ENCODE data around the gene AVEN. TPM values are rescaled to one million over a fixed set of nuclear protein-coding genes. Genes with fewer than 3 reads are reported as not detected.

AVEN gene
- total and polyA plus RNA-seq, 2 of the 13 experiments (the other 11 are each of a cell fraction or from before 2014, with no cell fraction given), result 4.4 to 17.5 TPM

- WGBS (ENCODE audit: low lambda C conversion rate), result 12% methylated on average over 6 of the region's 70 CpGs
- Histone ChIP-seq H3K4me3 (replicated peaks in 1 of 3; ENCODE audit: insufficient read depth in 1 of 3, low read depth in 2 of 3, low read length in 3 of 3) (peak overlapping the region; percentile 79 to 96 (median 93)), H3K9ac (ENCODE audit: insufficient read depth, low read depth, low read length) (peak overlapping the region; percentile 79), H3K27ac (ENCODE audit: extremely low read length, insufficient read depth, low read length) (peak overlapping the region; percentile 83), H3K36me3 (replicated peaks in 1 of 2; ENCODE audit: control insufficient read depth in 1 of 2, insufficient read depth in 2 of 2, low read length in 2 of 2) (no peaks in the 10 kb centered on the region), H4K20me1 (ENCODE audit: insufficient read depth, low read length) (no peaks in the 10 kb centered on the region), H3K4me2 (ENCODE audit: low read depth, low read length) (peak overlapping the region; percentile 80), H3K79me2 (ENCODE audit: insufficient read depth, low read length) (peaks cover 4% of the 10 kb centered on the region), H3K9me3 (ENCODE audit: low read length) (no peaks in the 10 kb centered on the region), H2AFZ (ENCODE audit: low read length) (peak overlapping the region; percentile 25), H3K4me1 (ENCODE audit: insufficient read depth, low read length) (peaks cover 24% of the 10 kb centered on the region), H3K27me3 (ENCODE audit: control insufficient read depth in 1 of 2, insufficient read depth in 2 of 2, low read length in 2 of 2) (no peaks in the 10 kb centered on the region; a peak in 1 of 5 replicates)
- no TSS peak for BruUV-seq (replicated peaks)
- in situ Hi-C loops (cut with HindIII; ENCODE audit: extremely low pct_ligation_motif_present, low pct_unique_long_range_greater_than_20kb), result no loop called here
- FAIRE-seq (no peak), ATAC-seq (peak; percentile 92), DNase-seq (ENCODE audit: low spot score) (peak; percentile 55)
- ChIA-PET POLR2A (interaction anchor here (1.1 kb wide), 1 partner anchor 171 kb away, joined by 6 read pairs; the partner anchor contains the start of gene KATNBL1), CTCF (ENCODE audit: low intra/inter-chr PET ratio, low total read pairs) (no interaction called here)
- intact Hi-C loops (cut with micrococcal nuclease; ENCODE audit: unreplicated experiment), result no loop called here
- TF ChIP-seq BHLHE40 (IDR thresholded peaks at IDR 0.05; ENCODE audit: low read length) (no peak), ZNF784 (CRISPR knock-in tag; IDR thresholded peaks at IDR 0.05; ENCODE audit: borderline replicate concordance) (no peak), ARNT2 (CRISPR knock-in tag; IDR thresholded peaks at IDR 0.05; ENCODE audit: low read depth) (peak; percentile 41), ZSCAN21 (CRISPR knock-in tag; IDR thresholded peaks at IDR 0.05; ENCODE audit: borderline replicate concordance) (peak; percentile 71; the same call in 1 of the 2 replicates), YEATS4 (CRISPR knock-in tag; IDR thresholded peaks at IDR 0.05; ENCODE audit: borderline replicate concordance) (peak; percentile 90; the same call in 1 of the 2 replicates), ZNF225 (CRISPR knock-in tag; IDR thresholded peaks at IDR 0.05) (0 out of 2 replicates have a peak, but pooled peaks have one; percentile 39), THAP11 (CRISPR knock-in tag; IDR thresholded peaks at IDR 0.05) (peak; percentile 30; the same call in 1 of the 2 replicates), IKZF5 (CRISPR knock-in tag; IDR thresholded peaks at IDR 0.05) (peak; percentile 29; the same call in 1 of the 2 replicates), KMT2B (CRISPR knock-in tag; IDR thresholded peaks at IDR 0.05) (peak; percentile 90), ZNF704 (CRISPR knock-in tag; IDR thresholded peaks at IDR 0.05; ENCODE audit: borderline replicate concordance) (no peak), ZBTB38 (CRISPR knock-in tag; IDR thresholded peaks at IDR 0.05) (peak; percentile 34; the same call in 1 of the 2 replicates), ZNF713 (CRISPR knock-in tag; IDR thresholded peaks at IDR 0.05) (peak; percentile 77; the same call in 1 of the 2 replicates), RXRA (CRISPR knock-in tag; IDR thresholded peaks at IDR 0.05) (0 out of 2 replicates have a peak, but pooled peaks have one; percentile 32), ZNF687 (CRISPR knock-in tag; IDR thresholded peaks at IDR 0.05) (peak; percentile 89), ZSCAN30 (CRISPR knock-in tag; IDR thresholded peaks at IDR 0.05) (no peak), PHF8 (CRISPR knock-in tag; IDR thresholded peaks at IDR 0.05) (peak; percentile 85)
Observed at GRCh38 chr15:34038023-34038870, 757 bp downstream of the AVEN start.

All from HepG2 (cell line).